NB4 (cell line): ENCODE results near the gene ATIC.
A peak's percentile ranks its signal among the peaks of the same experiment; 100 is the strongest.

Source experiments
- CTCF ChIP-seq: IDR thresholded peaks from one replicate; pipeline ENCODE4 v1.5.1; 2012; ENCODE audit warnings: low read depth, low read length
- MAX ChIP-seq: IDR thresholded peaks from 2 replicates; pipeline ENCODE4 v1.6.1; 2011; ENCODE audit warnings: low read depth, low read length
- MYC ChIP-seq: IDR thresholded peaks from 2 replicates; pipeline ENCODE4 v1.6.1; 2011; ENCODE audit warnings: low read depth, low read length
- POLR2A ChIP-seq: IDR thresholded peaks from 2 replicates; pipeline ENCODE4 v1.6.1; 2011; ENCODE audit warnings: mild to moderate bottlenecking; ENCODE audit not compliant: insufficient read length; ENCODE audit errors: extremely low read depth

- TF ChIP-seq CTCF (peak; percentile 68), MAX (no peak), POLR2A (no peak), MYC (no peak)
Observed at GRCh38 chr2:215269397-215270117, 42.3 kb upstream of the ATIC start.
